H9 (cell line): Measurements from ENCODE around the gene ARL5B. TPM values are rescaled to one million over a fixed set of nuclear protein-coding genes. Genes with fewer than 3 reads are reported as not detected.

Experiments
- DNase-seq: peaks from one replicate; pipeline ENCODE4 v3.0.0-alpha.2; 2017
- H2AFZ ChIP-seq: one replicate; pipeline ENCODE4 v1.6.1; 2013; ENCODE audit warnings: mild to moderate bottlenecking, low read length, control low read depth, moderate library complexity
- H2AK5ac ChIP-seq: 2 replicates; pipeline ENCODE4 v1.6.1; 2013; ENCODE audit warnings: low read length, control low read depth, mixed read lengths; ENCODE audit not compliant: insufficient read length
- H2BK120ac ChIP-seq: one replicate; pipeline ENCODE4 v1.6.1; 2013; ENCODE audit warnings: low read depth, mild to moderate bottlenecking, low read length, control low read depth, inconsistent platforms; ENCODE audit not compliant: poor library complexity, severe bottlenecking
- H2BK12ac ChIP-seq: 2 replicates; pipeline ENCODE4 v1.6.1; 2013; ENCODE audit warnings: low read length, control low read depth, mixed read lengths, low read depth; ENCODE audit not compliant: insufficient read length
- H2BK15ac ChIP-seq: 2 replicates; pipeline ENCODE4 v1.6.1; 2013; ENCODE audit warnings: low read depth, low read length, control low read depth
- H2BK20ac ChIP-seq: one replicate; pipeline ENCODE4 v1.6.1; 2013; ENCODE audit warnings: low read depth, mild to moderate bottlenecking, low read length, control low read depth, inconsistent platforms; ENCODE audit not compliant: poor library complexity, severe bottlenecking
- H2BK5ac ChIP-seq: 2 replicates; pipeline ENCODE4 v1.6.1; 2013; ENCODE audit warnings: low read length, control low read depth, mixed read lengths; ENCODE audit not compliant: insufficient read length
- H3K14ac ChIP-seq: 2 replicates; pipeline ENCODE4 v1.6.1; 2013; ENCODE audit warnings: low read length, control low read depth; ENCODE audit not compliant: insufficient read depth
- H3K18ac ChIP-seq: 2 replicates; pipeline ENCODE4 v1.6.1; 2013; ENCODE audit warnings: low read depth, mild to moderate bottlenecking, mixed read lengths, low read length, control low read depth; ENCODE audit not compliant: insufficient read length
- H3K23ac ChIP-seq: 2 replicates; pipeline ENCODE4 v1.6.1; 2013; ENCODE audit warnings: low read length, control low read depth, mixed read lengths, low read depth; ENCODE audit not compliant: insufficient read length
- H3K23me2 ChIP-seq: 2 replicates; pipeline ENCODE4 v1.6.1; 2013; ENCODE audit warnings: low read depth, mild to moderate bottlenecking, mixed read lengths, low read length, control low read depth; ENCODE audit not compliant: insufficient read length, poor library complexity, severe bottlenecking
- H3K27ac ChIP-seq: 2 replicates; pipeline ENCODE4 v1.5.1; 2013; ENCODE audit warnings: low read length, control low read depth, mixed read lengths, low read depth; ENCODE audit not compliant: insufficient read length
- H3K27me3 ChIP-seq: 2 replicates; pipeline ENCODE4 v1.6.1; 2013; ENCODE audit warnings: low read length, control low read depth, inconsistent platforms; ENCODE audit not compliant: insufficient read depth
- H3K4ac ChIP-seq: 2 replicates; pipeline ENCODE4 v1.6.1; 2013; ENCODE audit warnings: low read depth, mild to moderate bottlenecking, control low read depth, inconsistent platforms, low read length, moderate library complexity
- H3K4me1 ChIP-seq: 2 replicates; pipeline ENCODE4 v1.6.1; 2013; ENCODE audit warnings: low read length, control low read depth, inconsistent platforms; ENCODE audit not compliant: insufficient read depth
- H3K4me2 ChIP-seq: 2 replicates; pipeline ENCODE4 v1.6.1; 2013; ENCODE audit warnings: low read length, control low read depth, mixed read lengths; ENCODE audit not compliant: insufficient read length, insufficient read depth
- H3K56ac ChIP-seq: 2 replicates; pipeline ENCODE4 v1.6.1; 2013; ENCODE audit warnings: low read depth, mild to moderate bottlenecking, mixed read lengths, low read length, control low read depth; ENCODE audit not compliant: insufficient read length
- H3K79me1 ChIP-seq: 2 replicates; pipeline ENCODE4 v1.6.1; 2013; ENCODE audit warnings: low read depth, mild to moderate bottlenecking, moderate library complexity, low read length, control low read depth, inconsistent platforms; ENCODE audit not compliant: insufficient read depth, poor library complexity, severe bottlenecking
- H3K79me2 ChIP-seq: 2 replicates; pipeline ENCODE4 v1.6.1; 2013; ENCODE audit warnings: low read length, control low read depth, inconsistent platforms; ENCODE audit not compliant: insufficient read depth
- H3K9ac ChIP-seq: 2 replicates; pipeline ENCODE4 v1.6.1; 2013; ENCODE audit warnings: low read length, control low read depth, mixed read lengths; ENCODE audit not compliant: insufficient read length; ENCODE audit errors: extremely low read depth
- H3K9me3 ChIP-seq: one replicate; pipeline ENCODE4 v1.6.1; 2013; ENCODE audit warnings: low read depth, low read length, inconsistent platforms; ENCODE audit not compliant: control insufficient read depth
- H3T11ph ChIP-seq: one replicate; pipeline ENCODE4 v1.6.1; 2013; ENCODE audit warnings: mild to moderate bottlenecking, low read length, control low read depth, inconsistent platforms
- H4K20me1 ChIP-seq: one replicate; pipeline ENCODE4 v1.6.1; 2013; ENCODE audit not compliant: control insufficient read depth, insufficient read length, insufficient read depth
- H4K5ac ChIP-seq: 2 replicates; pipeline ENCODE4 v1.6.1; 2013; ENCODE audit warnings: low read depth, mild to moderate bottlenecking, mixed read lengths, low read length, control low read depth; ENCODE audit not compliant: insufficient read length
- H4K8ac ChIP-seq: replicated peaks from 2 replicates; pipeline ENCODE4 v1.6.1; 2013; ENCODE audit warnings: low read length, control low read depth, mixed read lengths, low read depth; ENCODE audit not compliant: insufficient read length
- H4K91ac ChIP-seq: 2 replicates; pipeline ENCODE4 v1.6.1; 2013; ENCODE audit warnings: low read depth, mild to moderate bottlenecking, moderate library complexity, mixed read lengths, low read length, control low read depth; ENCODE audit not compliant: insufficient read length
- H3K27ac Mint-ChIP-seq, 3 experiments: 2 replicates in 2 of 3; 3 replicates in 1 of 3; pipeline ENCODE4 v1.8.0; 2020 to 2021; ENCODE audit warnings: mixed read lengths in 3 of 3, mild to moderate bottlenecking in 1 of 3, moderate library complexity in 1 of 3
- H3K27me3 Mint-ChIP-seq: 2 replicates; pipeline ENCODE4 v1.8.0; 2021; ENCODE audit warnings: low read depth, mild to moderate bottlenecking, moderate library complexity, mixed read lengths
- H3K36me3 Mint-ChIP-seq, 3 experiments: 2 replicates in 2 of 3; 3 replicates in 1 of 3; pipeline ENCODE4 v1.8.0; 2020 to 2021; ENCODE audit warnings: low read depth in 3 of 3, mixed read lengths in 3 of 3; ENCODE audit not compliant: insufficient read depth in 1 of 3
- H3K4me1 Mint-ChIP-seq, 2 experiments: 2 replicates each; pipeline ENCODE4 v1.8.0; 2020; ENCODE audit warnings: mixed read lengths in 2 of 2
- H3K4me3 Mint-ChIP-seq, 2 experiments: 2 replicates in 1 of 2; 3 replicates in 1 of 2; pipeline ENCODE4 v1.8.0; 2020 to 2021; ENCODE audit warnings: mild to moderate bottlenecking in 2 of 2, mixed read lengths in 2 of 2, moderate library complexity in 1 of 2
- H3K9me3 Mint-ChIP-seq, 2 experiments: 2 replicates in 1 of 2; 3 replicates in 1 of 2; pipeline ENCODE4 v1.8.0; 2020; ENCODE audit warnings: mild to moderate bottlenecking in 2 of 2, mixed read lengths in 2 of 2, moderate library complexity in 1 of 2
- WGBS: extraction: QIAGEN DNeasy Blood & Tissue Kit; methylation state at CpG from one replicate; pipeline ENCODE4 v1.1.7; 2013; ENCODE audit warnings: missing lambda C conversion rate, low lambda C conversion rate, mixed read lengths; ENCODE audit not compliant: insufficient read length; ENCODE audit errors: extremely low coverage; 5-methylcytosine and 5-hydroxymethylcytosine counted together
- total RNA-seq: library from RNA; stranded (reverse); gene quantifications from 2 replicates; pipeline ENCODE4 v1.2.1, GENCODE V29; 2021
- TF ChIP-seq, protein P1 (sequence below): fragments of 200-600 bp; sonication (generic); conservative IDR thresholded peaks from 3 replicates; pipeline ENCODE4 v1.8.0; 2021; ENCODE audit warnings: antibody characterized with exemption, mild to moderate bottlenecking

Gene ARL5B
- total RNA-seq, 1 experiment from 2014 or later: 33.9 TPM

DNA sequence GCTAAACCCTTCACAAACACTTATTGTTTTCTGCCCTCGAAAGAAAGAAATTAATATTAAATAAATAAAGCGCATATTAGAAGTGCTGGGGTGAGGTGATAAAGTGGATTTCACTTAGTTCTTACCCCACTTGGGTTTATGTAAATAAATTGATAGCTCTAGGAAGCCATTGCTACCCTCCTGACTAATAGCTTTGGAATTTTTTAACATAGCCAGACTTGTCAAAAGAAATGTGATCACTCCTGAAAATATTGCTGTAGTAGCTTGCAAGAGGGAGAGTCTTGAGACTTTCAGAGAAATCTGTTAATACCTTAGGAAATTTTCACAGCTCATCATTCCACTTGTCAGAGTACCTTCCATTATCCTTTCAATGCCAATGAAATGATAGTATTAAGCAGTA, 7.6 kb downstream of the ARL5B start:
- Histone ChIP-seq H2BK5ac (no peak overlapping the region), H3K27me3 (no peaks in the 10 kb centered on the region), H2BK120ac (no peak overlapping the region), H3K56ac (no peak overlapping the region), H2AFZ (no peak overlapping the region), H3K18ac (no peak overlapping the region), H4K8ac (no peak overlapping the region), H3K14ac (no peak overlapping the region), H4K20me1 (no peaks in the 10 kb centered on the region), H3K4ac (no peak overlapping the region), H2BK15ac (no peak overlapping the region), H3K4me2 (peak overlapping the region; percentile 56), H4K5ac (no peak overlapping the region), H3K9ac (no peak overlapping the region), H3K27ac (no peak overlapping the region), H2BK12ac (no peak overlapping the region), H4K91ac (no peak overlapping the region), H3K23me2 (no peaks in the 10 kb centered on the region), H3K23ac (no peak overlapping the region), H3K79me2 (peaks cover 35% of the 10 kb centered on the region; the same call in 1 of the 2 replicates), H3T11ph (no peak overlapping the region), H3K9me3 (no peaks in the 10 kb centered on the region), H2BK20ac (no peak overlapping the region), H2AK5ac (no peak overlapping the region), H3K4me1 (peaks cover 3% of the 10 kb centered on the region; the same call in 1 of the 2 replicates), H3K79me1 (peaks cover 2% of the 10 kb centered on the region)
- no CpG with 5 or more reads among the region's 2 CpGs for WGBS
- DNase-seq: no peak
- TF ChIP-seq, protein P1, sequence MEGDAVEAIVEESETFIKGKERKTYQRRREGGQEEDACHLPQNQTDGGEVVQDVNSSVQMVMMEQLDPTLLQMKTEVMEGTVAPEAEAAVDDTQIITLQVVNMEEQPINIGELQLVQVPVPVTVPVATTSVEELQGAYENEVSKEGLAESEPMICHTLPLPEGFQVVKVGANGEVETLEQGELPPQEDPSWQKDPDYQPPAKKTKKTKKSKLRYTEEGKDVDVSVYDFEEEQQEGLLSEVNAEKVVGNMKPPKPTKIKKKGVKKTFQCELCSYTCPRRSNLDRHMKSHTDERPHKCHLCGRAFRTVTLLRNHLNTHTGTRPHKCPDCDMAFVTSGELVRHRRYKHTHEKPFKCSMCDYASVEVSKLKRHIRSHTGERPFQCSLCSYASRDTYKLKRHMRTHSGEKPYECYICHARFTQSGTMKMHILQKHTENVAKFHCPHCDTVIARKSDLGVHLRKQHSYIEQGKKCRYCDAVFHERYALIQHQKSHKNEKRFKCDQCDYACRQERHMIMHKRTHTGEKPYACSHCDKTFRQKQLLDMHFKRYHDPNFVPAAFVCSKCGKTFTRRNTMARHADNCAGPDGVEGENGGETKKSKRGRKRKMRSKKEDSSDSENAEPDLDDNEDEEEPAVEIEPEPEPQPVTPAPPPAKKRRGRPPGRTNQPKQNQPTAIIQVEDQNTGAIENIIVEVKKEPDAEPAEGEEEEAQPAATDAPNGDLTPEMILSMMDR: no peak
- Mint-ChIP-seq H3K9me3 (no peaks in the 10 kb centered on the region), H3K4me1 (peaks cover 34 to 37% of the 10 kb centered on the region in 2 experiments), H3K36me3 (peaks cover 19 to 51% (median 41%) of the 10 kb centered on the region in 3 experiments; a peak in 6 of 7 replicates), H3K27me3 (no peaks in the 10 kb centered on the region), H3K27ac (peak overlapping the region; percentile 8 to 92 (median 10); a peak in 4 of 7 replicates), H3K4me3 (peak overlapping the region; percentile 11 to 20; a peak in 3 of 5 replicates)
